Measurements from ENCODE around the gene ADGRV1.

ADGRV1 gene

GRCh38 chr5:90844931-90845330 lies 286.3 kb downstream of the ADGRV1 start:
- TF ChIP-seq POLR2AphosphoS5 (IDR thresholded peaks at IDR 0.05; ENCODE audit: low read depth, low read length) (no peak), SIN3A (IDR thresholded peaks at IDR 0.05; ENCODE audit: borderline replicate concordance, insufficient read depth, low read length) (no peak), REST (IDR thresholded peaks at IDR 0.05; ENCODE audit: insufficient read depth in 1 of 2, low read depth in 2 of 2, low read length in 2 of 2) (no peak), FOXP2 (optimal IDR thresholded peaks at IDR 0.05; ENCODE audit: borderline replicate concordance, extremely low read depth, extremely low read length, insufficient read depth) (no peak), TAF1 (IDR thresholded peaks at IDR 0.05; ENCODE audit: borderline replicate concordance, insufficient read depth, low read length) (no peak)

GRCh38 chr5:90845723-90846554 lies 287.3 kb downstream of the ADGRV1 start:
- no peak for TF ChIP-seq FOXP2 (optimal IDR thresholded peaks at IDR 0.05; ENCODE audit: borderline replicate concordance, extremely low read depth, extremely low read length, insufficient read depth)
- TF ChIP-seq SIN3A (IDR thresholded peaks at IDR 0.05; ENCODE audit: borderline replicate concordance, insufficient read depth, low read length) = no peak
- TF ChIP-seq REST (IDR thresholded peaks at IDR 0.05; ENCODE audit: insufficient read depth in 1 of 2, low read depth in 2 of 2, low read length in 2 of 2) = no peak
- no peak for TF ChIP-seq POLR2AphosphoS5 (IDR thresholded peaks at IDR 0.05; ENCODE audit: low read depth, low read length)
- TF ChIP-seq TAF1 (IDR thresholded peaks at IDR 0.05; ENCODE audit: borderline replicate concordance, insufficient read depth, low read length) = no peak

DNA sequence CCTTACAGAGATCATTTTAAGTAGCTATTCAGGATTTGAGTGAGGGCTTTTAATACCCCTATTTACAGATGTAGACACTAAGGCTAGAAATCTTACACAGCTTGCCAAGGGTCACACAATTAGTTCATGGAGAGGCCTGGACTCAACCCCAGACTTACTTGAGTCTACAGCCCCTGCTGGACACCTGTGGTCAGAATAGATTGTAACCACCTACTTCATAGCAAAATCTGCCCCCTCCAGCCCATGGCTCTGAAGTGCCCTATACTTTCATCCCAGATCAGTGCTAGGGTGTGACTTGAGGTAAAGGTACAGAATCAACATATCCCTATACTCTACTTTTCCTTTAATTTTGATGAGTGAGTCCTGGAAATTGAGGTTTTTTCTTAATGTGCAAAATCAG lies 291.3 kb downstream of the ADGRV1 start:
- no peak for TF ChIP-seq TAF1 (IDR thresholded peaks at IDR 0.05; ENCODE audit: borderline replicate concordance, insufficient read depth, low read length)

- TF ChIP-seq FOXP2 (optimal IDR thresholded peaks at IDR 0.05; ENCODE audit: borderline replicate concordance, extremely low read depth, extremely low read length, insufficient read depth) (no peak), SIN3A (IDR thresholded peaks at IDR 0.05; ENCODE audit: borderline replicate concordance, insufficient read depth, low read length) (no peak), TAF1 (IDR thresholded peaks at IDR 0.05; ENCODE audit: borderline replicate concordance, insufficient read depth, low read length) (no peak)
These were observed 293.9 kb downstream of the ADGRV1 start for GRCh38 chr5:90852531-90852930.

- TF ChIP-seq FOXP2 (optimal IDR thresholded peaks at IDR 0.05; ENCODE audit: borderline replicate concordance, extremely low read depth, extremely low read length, insufficient read depth) (no peak), REST (IDR thresholded peaks at IDR 0.05; ENCODE audit: insufficient read depth in 1 of 2, low read depth in 2 of 2, low read length in 2 of 2) (no peak), POLR2AphosphoS5 (IDR thresholded peaks at IDR 0.05; ENCODE audit: low read depth, low read length) (no peak), TAF1 (IDR thresholded peaks at IDR 0.05; ENCODE audit: borderline replicate concordance, insufficient read depth, low read length) (no peak), SIN3A (IDR thresholded peaks at IDR 0.05; ENCODE audit: borderline replicate concordance, insufficient read depth, low read length) (no peak)
These were observed 295.2 kb downstream of the ADGRV1 start for GRCh38 chr5:90853750-90854149.

DNA sequence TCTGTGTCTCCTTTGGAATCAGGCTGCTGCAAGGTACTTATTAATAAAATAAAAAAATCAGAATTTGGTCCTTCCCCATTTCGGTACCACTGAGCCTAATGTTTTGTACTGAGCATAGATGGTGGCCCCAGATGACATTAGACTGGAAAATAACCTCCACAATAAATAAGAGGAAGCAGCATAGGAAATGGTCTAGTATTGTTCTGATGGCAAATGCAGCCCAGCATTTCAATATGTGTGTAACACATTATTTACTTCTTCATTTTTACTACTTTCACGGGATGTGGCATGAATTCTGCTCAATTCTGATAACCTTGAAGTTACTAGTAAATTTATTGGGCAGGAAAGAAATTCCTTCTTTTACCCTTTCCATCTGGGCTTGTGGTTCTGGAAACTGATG lies 295.6 kb downstream of the ADGRV1 start:
- TF ChIP-seq POLR2AphosphoS5 (IDR thresholded peaks at IDR 0.05; ENCODE audit: low read depth, low read length) (no peak), FOXP2 (optimal IDR thresholded peaks at IDR 0.05; ENCODE audit: borderline replicate concordance, extremely low read depth, extremely low read length, insufficient read depth) (no peak), TAF1 (IDR thresholded peaks at IDR 0.05; ENCODE audit: borderline replicate concordance, insufficient read depth, low read length) (no peak), REST (IDR thresholded peaks at IDR 0.05; ENCODE audit: insufficient read depth in 1 of 2, low read depth in 2 of 2, low read length in 2 of 2) (no peak), SIN3A (IDR thresholded peaks at IDR 0.05; ENCODE audit: borderline replicate concordance, insufficient read depth, low read length) (no peak)

Data from PFSK-1 (cell line).